Measurements from ENCODE around the gene EPB41L3.

Gene EPB41L3

GRCh38 chr18:5398269-5398668 is 145.5 kb downstream of the EPB41L3 start:
- TF ChIP-seq CTCF (IDR thresholded peaks at IDR 0.05), result no peak
- peaks cover 4% of the 10 kb centered on the region for H3K36me3 ChIP-seq (ENCODE audit: control insufficient read depth, insufficient read depth, low read length)
- H3K9me3 ChIP-seq (ENCODE audit: control insufficient read depth, low read length), result no peaks in the 10 kb centered on the region
- no peak overlapping the region for H2AFZ ChIP-seq
- H3K9ac ChIP-seq, result no peak overlapping the region
- H3K27me3 ChIP-seq (ENCODE audit: control insufficient read depth, insufficient read depth, low read length), result no peaks in the 10 kb centered on the region
- H3K27ac ChIP-seq, result peak overlapping the region; percentile 96
- H3K4me1 ChIP-seq, result peaks cover 70% of the 10 kb centered on the region
- H3K79me2 ChIP-seq, result peaks cover 21% of the 10 kb centered on the region
- H3K4me2 ChIP-seq (ENCODE audit: low read length), result no peak overlapping the region
- H3K4me3 ChIP-seq (ENCODE audit: low read depth, low read length), result no peak overlapping the region

GRCh38 chr18:5397102-5397501 is 146.7 kb downstream of the EPB41L3 start:
- peaks cover 4% of the 10 kb centered on the region for H3K36me3 ChIP-seq (ENCODE audit: control insufficient read depth, insufficient read depth, low read length)
- peaks cover 16% of the 10 kb centered on the region for H3K79me2 ChIP-seq
- no peak overlapping the region for H3K9ac ChIP-seq
- H2AFZ ChIP-seq, result no peak overlapping the region
- no peak for TF ChIP-seq CTCF (IDR thresholded peaks at IDR 0.05)
- no peak overlapping the region for H3K4me2 ChIP-seq (ENCODE audit: low read length)
- H3K27me3 ChIP-seq (ENCODE audit: control insufficient read depth, insufficient read depth, low read length), result no peaks in the 10 kb centered on the region
- no peak overlapping the region for H3K4me3 ChIP-seq (ENCODE audit: low read depth, low read length)
- no peaks in the 10 kb centered on the region for H3K9me3 ChIP-seq (ENCODE audit: control insufficient read depth, low read length)
- peak overlapping the region; percentile 96 for H3K27ac ChIP-seq
- peaks cover 81% of the 10 kb centered on the region for H3K4me1 ChIP-seq

DNA sequence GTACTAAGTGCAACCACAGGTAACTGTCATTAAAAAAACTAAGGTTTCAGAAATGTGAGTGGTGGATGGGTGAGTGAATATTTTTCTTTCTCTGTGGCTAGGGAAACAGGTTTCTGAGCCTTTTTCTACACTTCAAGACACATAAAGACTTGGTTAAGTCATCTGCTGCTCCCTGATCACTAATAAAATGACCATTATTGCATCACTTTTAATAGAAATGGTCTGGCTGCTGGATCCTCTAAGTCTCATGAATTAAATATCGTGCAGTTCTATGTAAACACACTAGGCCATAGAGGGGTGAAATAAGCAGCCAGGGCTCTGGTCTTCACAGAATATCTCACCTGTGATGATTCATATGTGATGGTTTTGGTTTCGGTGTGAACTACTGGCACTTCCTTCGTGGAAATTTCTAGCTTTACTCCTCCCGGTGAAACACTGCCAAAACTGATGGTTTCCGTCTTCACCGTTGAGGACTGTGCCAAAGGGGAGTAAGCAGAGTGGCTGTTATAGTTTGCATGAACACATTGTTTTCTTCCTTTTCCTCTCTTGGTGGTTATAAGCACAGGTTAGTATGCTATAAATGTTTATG is 147.8 kb downstream of the EPB41L3 start:
- no peaks in the 10 kb centered on the region for H3K27me3 ChIP-seq (ENCODE audit: control insufficient read depth, insufficient read depth, low read length)
- no peak for TF ChIP-seq CTCF (IDR thresholded peaks at IDR 0.05)
- no peak overlapping the region for H3K4me2 ChIP-seq (ENCODE audit: low read length)

GRCh38 chr18:5393779-5394178 is 150.0 kb downstream of the EPB41L3 start:
- no peaks in the 10 kb centered on the region for H3K27me3 ChIP-seq (ENCODE audit: control insufficient read depth, insufficient read depth, low read length)
- H3K36me3 ChIP-seq (ENCODE audit: control insufficient read depth, insufficient read depth, low read length), result peaks cover 4% of the 10 kb centered on the region
- H3K4me2 ChIP-seq (ENCODE audit: low read length), result no peak overlapping the region
- no peak for TF ChIP-seq CTCF (IDR thresholded peaks at IDR 0.05)
- no peak overlapping the region for H3K4me3 ChIP-seq (ENCODE audit: low read depth, low read length)
- peaks cover 87% of the 10 kb centered on the region for H3K4me1 ChIP-seq
- peak overlapping the region; percentile 13 for H3K9ac ChIP-seq
- H3K27ac ChIP-seq, result peak overlapping the region; percentile 96
- no peaks in the 10 kb centered on the region for H3K9me3 ChIP-seq (ENCODE audit: control insufficient read depth, low read length)
- peaks cover 12% of the 10 kb centered on the region for H3K79me2 ChIP-seq
- no peak overlapping the region for H2AFZ ChIP-seq

More for the DNA sequence above, 147.8 kb downstream of the EPB41L3 start:
- no peak overlapping the region for H3K9ac ChIP-seq
- H3K36me3 ChIP-seq (ENCODE audit: control insufficient read depth, insufficient read depth, low read length), result peaks cover 4% of the 10 kb centered on the region
- H3K9me3 ChIP-seq (ENCODE audit: control insufficient read depth, low read length), result no peaks in the 10 kb centered on the region
- H3K79me2 ChIP-seq, result peaks cover 15% of the 10 kb centered on the region
- no peak overlapping the region for H2AFZ ChIP-seq
- peaks cover 88% of the 10 kb centered on the region for H3K4me1 ChIP-seq
- H3K27ac ChIP-seq, result peak overlapping the region; percentile 96
- no peak overlapping the region for H3K4me3 ChIP-seq (ENCODE audit: low read depth, low read length)

- no peak overlapping the region for H3K4me3 ChIP-seq (ENCODE audit: low read depth, low read length)
- no peaks in the 10 kb centered on the region for H3K36me3 ChIP-seq (ENCODE audit: control insufficient read depth, insufficient read depth, low read length)
- no peak for TF ChIP-seq CTCF (IDR thresholded peaks at IDR 0.05)
- H3K4me2 ChIP-seq (ENCODE audit: low read length), result no peak overlapping the region
- H3K4me1 ChIP-seq, result peaks cover 76% of the 10 kb centered on the region
- no peaks in the 10 kb centered on the region for H3K79me2 ChIP-seq
- H3K27me3 ChIP-seq (ENCODE audit: control insufficient read depth, insufficient read depth, low read length), result no peaks in the 10 kb centered on the region
- H2AFZ ChIP-seq, result no peak overlapping the region
- no peaks in the 10 kb centered on the region for H3K9me3 ChIP-seq (ENCODE audit: control insufficient read depth, low read length)
- H3K9ac ChIP-seq, result no peak overlapping the region
- peak overlapping the region; percentile 96 for H3K27ac ChIP-seq
Observed at GRCh38 chr18:5391409-5391808, 152.4 kb downstream of the EPB41L3 start.
